Cardiac muscle cell (in vitro differentiated cells and primary cell): ENCODE data around the gene FAM78A. TPM values are rescaled to one million over a fixed set of nuclear protein-coding genes. Genes with fewer than 3 reads are reported as not detected.
"Not testable (repeated sequence)": the region's sequence is repeated elsewhere in the genome, so short reads cannot be mapped to it uniquely, and the experiment has no call there.

Experiments used
- DNase-seq, 2 donors: peaks; one replicate each; pipeline versions ENCODE4 v3.0.0 to v3.0.0-alpha.2; 2010 to 2017; ENCODE audit warnings: low read depth in 1 of 2, low spot score in 1 of 2
- H3K27ac ChIP-seq: fragments of 200-600 bp; sonication (generic); 2 replicates; pipeline ENCODE4 v1.5.1; 2016
- H3K27me3 ChIP-seq: fragments of 200-600 bp; sonication (generic); 2 replicates; pipeline ENCODE4 v1.6.0; 2016; ENCODE audit warnings: control low read depth
- H3K36me3 ChIP-seq: fragments of 200-600 bp; sonication (generic); 2 replicates; pipeline ENCODE4 v1.5.1; 2016; ENCODE audit warnings: control low read depth
- H3K4me1 ChIP-seq: fragments of 200-600 bp; sonication (generic); 2 replicates; pipeline ENCODE4 v1.8.1; 2017; ENCODE audit warnings: low read depth, mild to moderate bottlenecking, mixed run types
- H3K4me3 ChIP-seq: fragments of 200-600 bp; sonication (generic); 2 replicates; pipeline ENCODE4 v1.5.1; 2016; ENCODE audit warnings: mild to moderate bottlenecking
- H3K9me3 ChIP-seq: fragments of 200-600 bp; sonication (generic); 2 replicates; pipeline ENCODE4 v1.5.1; 2017; ENCODE audit warnings: low read depth, mild to moderate bottlenecking, control low read depth
- CTCF ChIP-seq: IDR thresholded peaks from 2 replicates; pipeline ENCODE4 v1.5.1; 2012; ENCODE audit warnings: low read depth, mild to moderate bottlenecking, low read length
- polyA plus RNA-seq: library from polyadenylated mRNA; unstranded; fragments of >200 nt; fragmentation: Nextera tagmentation; extraction: Ambion mirVana; gene quantifications from 2 replicates; pipeline ENCODE4 v1.2.1, GENCODE V29; 2016
- total RNA-seq: library from RNA; depleted of rRNA; stranded (reverse); fragments of >200 nt; gene quantifications from 2 replicates; pipeline ENCODE4 v1.2.3, GENCODE V29; 2016

Gene FAM78A
- total and polyA plus RNA-seq, 2 experiments from 2014 or later: 21.5 to 42.6 TPM

GRCh38 chr9:131274674-131275331 is 1.5 kb downstream of the FAM78A start:
- Histone ChIP-seq H3K27ac (peak overlapping the region; percentile 92), H3K36me3 (no peaks in the 10 kb centered on the region), H3K4me1 (peaks cover 60% of the 10 kb centered on the region), H3K9me3 (no peaks in the 10 kb centered on the region), H3K4me3 (peak overlapping the region; percentile 98), H3K27me3 (no peaks in the 10 kb centered on the region)
- no peak for TF ChIP-seq CTCF
- DNase-seq: no peak

GRCh38 chr9:131273856-131274673 is 2.2 kb downstream of the FAM78A start:
- H3K4me3 ChIP-seq: peak overlapping the region; percentile 98
- H3K27me3 ChIP-seq: no peaks in the 10 kb centered on the region
- H3K36me3 ChIP-seq: no peaks in the 10 kb centered on the region
- H3K9me3 ChIP-seq: no peaks in the 10 kb centered on the region
- peaks cover 59% of the 10 kb centered on the region for H3K4me1 ChIP-seq
- DNase-seq: no peak
- TF ChIP-seq CTCF: no peak
- H3K27ac ChIP-seq: peak overlapping the region; percentile 92

GRCh38 chr9:131273146-131273855 is 3.0 kb downstream of the FAM78A start:
- H3K27ac ChIP-seq: no peak overlapping the region
- H3K4me1 ChIP-seq: peaks cover 55% of the 10 kb centered on the region
- H3K27me3 ChIP-seq: no peaks in the 10 kb centered on the region
- H3K36me3 ChIP-seq: no peaks in the 10 kb centered on the region
- TF ChIP-seq CTCF: no peak
- H3K4me3 ChIP-seq: peak overlapping the region; percentile 98
- H3K9me3 ChIP-seq: no peaks in the 10 kb centered on the region
- DNase-seq: no peak

GRCh38 chr9:131272212-131272611 is 4.1 kb downstream of the FAM78A start:
- H3K27me3 ChIP-seq: no peaks in the 10 kb centered on the region
- TF ChIP-seq CTCF: no peak
- H3K9me3 ChIP-seq: no peaks in the 10 kb centered on the region
- no peak for DNase-seq
- no peaks in the 10 kb centered on the region for H3K36me3 ChIP-seq
- H3K4me3 ChIP-seq: no peak overlapping the region
- H3K27ac ChIP-seq: peak overlapping the region; percentile 5
- peaks cover 53% of the 10 kb centered on the region for H3K4me1 ChIP-seq

GRCh38 chr9:131271506-131271931 is 4.8 kb downstream of the FAM78A start:
- Histone ChIP-seq H3K4me1 (peaks cover 53% of the 10 kb centered on the region), H3K27ac (peak overlapping the region; percentile 25), H3K4me3 (no peak overlapping the region), H3K36me3 (no peaks in the 10 kb centered on the region), H3K9me3 (no peaks in the 10 kb centered on the region), H3K27me3 (no peaks in the 10 kb centered on the region)
- TF ChIP-seq CTCF: no peak
- DNase-seq: no peak

GRCh38 chr9:131271016-131271273 is 5.4 kb downstream of the FAM78A start:
- H3K27ac ChIP-seq: peak overlapping the region; percentile 25
- not testable (repeated sequence) for H3K9me3 ChIP-seq, H3K4me3 ChIP-seq, H3K36me3 ChIP-seq, H3K27me3 ChIP-seq, DNase-seq
- peaks cover 53% of the 10 kb centered on the region for H3K4me1 ChIP-seq
